ENCODE measurements around the gene TICAM2. TPM values are rescaled to one million over a fixed set of nuclear protein-coding genes. Genes with fewer than 3 reads are reported as not detected.
"Not testable (repeated sequence)": the region's sequence is repeated elsewhere in the genome, so short reads cannot be mapped to it uniquely, and the experiment has no call there.

The TICAM2 gene
- total and polyA plus RNA-seq, 9 of the 15 experiments (the other 6 are each of a cell fraction or from before 2014, with no cell fraction given), result 0.15 to 1.8 (median 0.98) TPM

DNA sequence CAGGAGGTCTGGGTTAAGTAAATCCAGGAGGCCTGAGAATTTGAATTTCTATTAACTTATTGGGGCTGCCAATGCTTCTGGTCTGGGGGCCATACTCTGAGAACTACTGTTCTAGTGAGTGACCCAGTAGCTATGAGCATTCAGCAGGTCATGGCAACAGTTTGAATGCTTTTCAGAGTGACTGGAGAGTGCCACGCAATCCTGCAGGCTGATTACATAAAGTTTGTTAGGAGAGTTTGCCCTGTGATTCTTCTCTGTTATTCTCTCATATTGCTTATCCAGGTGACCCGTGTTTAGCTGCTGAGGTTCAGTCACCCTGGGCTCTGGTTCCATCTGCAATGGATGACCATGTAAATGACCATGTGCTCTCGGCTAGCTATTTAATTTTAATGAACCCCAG lies 45.8 kb upstream of the TICAM2 start (continued):
- TF ChIP-seq, protein P1, sequence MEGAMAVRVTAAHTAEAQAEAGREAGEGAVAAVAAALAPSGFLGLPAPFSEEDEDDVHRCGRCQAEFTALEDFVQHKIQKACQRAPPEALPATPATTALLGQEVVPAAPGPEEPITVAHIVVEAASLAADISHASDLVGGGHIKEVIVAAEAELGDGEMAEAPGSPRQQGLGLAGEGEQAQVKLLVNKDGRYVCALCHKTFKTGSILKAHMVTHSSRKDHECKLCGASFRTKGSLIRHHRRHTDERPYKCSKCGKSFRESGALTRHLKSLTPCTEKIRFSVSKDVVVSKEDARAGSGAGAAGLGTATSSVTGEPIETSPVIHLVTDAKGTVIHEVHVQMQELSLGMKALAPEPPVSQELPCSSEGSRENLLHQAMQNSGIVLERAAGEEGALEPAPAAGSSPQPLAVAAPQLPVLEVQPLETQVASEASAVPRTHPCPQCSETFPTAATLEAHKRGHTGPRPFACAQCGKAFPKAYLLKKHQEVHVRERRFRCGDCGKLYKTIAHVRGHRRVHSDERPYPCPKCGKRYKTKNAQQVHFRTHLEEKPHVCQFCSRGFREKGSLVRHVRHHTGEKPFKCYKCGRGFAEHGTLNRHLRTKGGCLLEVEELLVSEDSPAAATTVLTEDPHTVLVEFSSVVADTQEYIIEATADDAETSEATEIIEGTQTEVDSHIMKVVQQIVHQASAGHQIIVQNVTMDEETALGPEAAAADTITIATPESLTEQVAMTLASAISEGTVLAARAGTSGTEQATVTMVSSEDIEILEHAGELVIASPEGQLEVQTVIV (CRISPR knock-in tag; IDR thresholded peaks at IDR 0.05; ENCODE audit: borderline replicate concordance), result no peak
- TF ChIP-seq, protein P2, sequence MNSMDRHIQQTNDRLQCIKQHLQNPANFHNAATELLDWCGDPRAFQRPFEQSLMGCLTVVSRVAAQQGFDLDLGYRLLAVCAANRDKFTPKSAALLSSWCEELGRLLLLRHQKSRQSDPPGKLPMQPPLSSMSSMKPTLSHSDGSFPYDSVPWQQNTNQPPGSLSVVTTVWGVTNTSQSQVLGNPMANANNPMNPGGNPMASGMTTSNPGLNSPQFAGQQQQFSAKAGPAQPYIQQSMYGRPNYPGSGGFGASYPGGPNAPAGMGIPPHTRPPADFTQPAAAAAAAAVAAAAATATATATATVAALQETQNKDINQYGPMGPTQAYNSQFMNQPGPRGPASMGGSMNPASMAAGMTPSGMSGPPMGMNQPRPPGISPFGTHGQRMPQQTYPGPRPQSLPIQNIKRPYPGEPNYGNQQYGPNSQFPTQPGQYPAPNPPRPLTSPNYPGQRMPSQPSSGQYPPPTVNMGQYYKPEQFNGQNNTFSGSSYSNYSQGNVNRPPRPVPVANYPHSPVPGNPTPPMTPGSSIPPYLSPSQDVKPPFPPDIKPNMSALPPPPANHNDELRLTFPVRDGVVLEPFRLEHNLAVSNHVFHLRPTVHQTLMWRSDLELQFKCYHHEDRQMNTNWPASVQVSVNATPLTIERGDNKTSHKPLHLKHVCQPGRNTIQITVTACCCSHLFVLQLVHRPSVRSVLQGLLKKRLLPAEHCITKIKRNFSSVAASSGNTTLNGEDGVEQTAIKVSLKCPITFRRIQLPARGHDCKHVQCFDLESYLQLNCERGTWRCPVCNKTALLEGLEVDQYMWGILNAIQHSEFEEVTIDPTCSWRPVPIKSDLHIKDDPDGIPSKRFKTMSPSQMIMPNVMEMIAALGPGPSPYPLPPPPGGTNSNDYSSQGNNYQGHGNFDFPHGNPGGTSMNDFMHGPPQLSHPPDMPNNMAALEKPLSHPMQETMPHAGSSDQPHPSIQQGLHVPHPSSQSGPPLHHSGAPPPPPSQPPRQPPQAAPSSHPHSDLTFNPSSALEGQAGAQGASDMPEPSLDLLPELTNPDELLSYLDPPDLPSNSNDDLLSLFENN (IDR thresholded peaks at IDR 0.05; ENCODE audit: low read depth in 2 of 2, low read length in 2 of 2), result no peak
- TF ChIP-seq NR2C1 (IDR thresholded peaks at IDR 0.05), result no peak
- no peak for TF ChIP-seq NR2C1 (tag; IDR thresholded peaks at IDR 0.05)

DNA sequence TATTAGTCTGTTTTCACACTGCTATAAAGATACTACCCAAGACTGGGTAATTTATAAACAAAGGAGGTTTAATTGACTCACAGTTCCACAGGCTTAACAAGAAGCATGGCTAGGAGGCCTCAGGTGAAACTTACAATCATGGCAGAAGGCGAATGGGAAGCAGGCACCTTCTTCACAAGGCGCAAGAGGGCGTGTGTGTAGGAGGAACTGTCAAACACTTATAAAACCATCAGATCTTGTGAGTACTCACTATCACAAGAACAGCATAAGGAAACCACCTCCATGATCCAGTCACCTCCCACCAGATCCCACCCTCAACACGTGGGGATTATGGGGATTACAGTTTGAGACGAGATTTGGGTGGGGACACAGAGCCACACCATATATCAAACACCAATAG lies 43.1 kb upstream of the TICAM2 start:
- intact Hi-C loops (cut with micrococcal nuclease); H4K20me1 ChIP-seq (replicated peaks; ENCODE audit: control insufficient read depth, insufficient read depth, low read length); H3K4me3 ChIP-seq; POLR2A ChIA-PET; H3K9me1 ChIP-seq (ENCODE audit: control insufficient read depth, insufficient read depth, low read length); in situ Hi-C loops (cut with MboI); H3K27me3 ChIP-seq (ENCODE audit: control insufficient read depth in 2 of 2, insufficient read depth in 2 of 2, low read length in 2 of 2); CTCF ChIA-PET (ENCODE audit: low intra/inter-chr PET ratio); FAIRE-seq; BruUV-seq (replicated peaks); H3K4me2 ChIP-seq (ENCODE audit: insufficient read depth, low read length); H3K36me3 ChIP-seq (ENCODE audit: control insufficient read depth, insufficient read depth, low read length); H3K9me3 ChIP-seq (replicated peaks; ENCODE audit: control insufficient read depth, insufficient read depth, low read depth, low read length); DNase-seq (ENCODE audit: extremely low read depth in 1 of 4, low spot score in 3 of 4); H3K9ac ChIP-seq (ENCODE audit: insufficient read depth in 1 of 2, low read depth in 2 of 2, low read length in 2 of 2); H3K4me1 ChIP-seq (replicated peaks in 1 of 2; ENCODE audit: control insufficient read depth in 2 of 2, insufficient read depth in 2 of 2, low read length in 2 of 2); H2AFZ ChIP-seq (ENCODE audit: low read depth, low read length); H3K79me2 ChIP-seq (ENCODE audit: control insufficient read depth, insufficient read depth, low read length); H3K27ac ChIP-seq (ENCODE audit: extremely low read depth, low read depth, low read length): not testable (repeated sequence)
- WGBS (ENCODE audit: insufficient coverage, low coverage, missing lambda C conversion rate), result 0% methylated on average over 5 of the region's 5 CpGs
- TF ChIP-seq, protein P3, sequence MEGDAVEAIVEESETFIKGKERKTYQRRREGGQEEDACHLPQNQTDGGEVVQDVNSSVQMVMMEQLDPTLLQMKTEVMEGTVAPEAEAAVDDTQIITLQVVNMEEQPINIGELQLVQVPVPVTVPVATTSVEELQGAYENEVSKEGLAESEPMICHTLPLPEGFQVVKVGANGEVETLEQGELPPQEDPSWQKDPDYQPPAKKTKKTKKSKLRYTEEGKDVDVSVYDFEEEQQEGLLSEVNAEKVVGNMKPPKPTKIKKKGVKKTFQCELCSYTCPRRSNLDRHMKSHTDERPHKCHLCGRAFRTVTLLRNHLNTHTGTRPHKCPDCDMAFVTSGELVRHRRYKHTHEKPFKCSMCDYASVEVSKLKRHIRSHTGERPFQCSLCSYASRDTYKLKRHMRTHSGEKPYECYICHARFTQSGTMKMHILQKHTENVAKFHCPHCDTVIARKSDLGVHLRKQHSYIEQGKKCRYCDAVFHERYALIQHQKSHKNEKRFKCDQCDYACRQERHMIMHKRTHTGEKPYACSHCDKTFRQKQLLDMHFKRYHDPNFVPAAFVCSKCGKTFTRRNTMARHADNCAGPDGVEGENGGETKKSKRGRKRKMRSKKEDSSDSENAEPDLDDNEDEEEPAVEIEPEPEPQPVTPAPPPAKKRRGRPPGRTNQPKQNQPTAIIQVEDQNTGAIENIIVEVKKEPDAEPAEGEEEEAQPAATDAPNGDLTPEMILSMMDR (IDR thresholded peaks at IDR 0.05 in 2 of 3, conservative IDR thresholded peaks at IDR 0.05 in 1 of 3; ENCODE audit: insufficient read depth in 2 of 3, low read depth in 1 of 3, low read length in 3 of 3), result peak in 2 of 3 experiments; percentile 25 to 28; a peak in 3 of 6 replicates
- 0 out of 2 replicates have a peak, but pooled peaks have one; percentile 5 for TF ChIP-seq SMC3 (conservative IDR thresholded peaks at IDR 0.05; ENCODE audit: insufficient read depth, low read depth, low read length)
- peak in 1 of 2 experiments; percentile 26; a peak in 1 of 4 replicates for TF ChIP-seq RAD21 (CRISPR knock-in tag; conservative IDR thresholded peaks at IDR 0.05 in 1 of 2, IDR thresholded peaks at IDR 0.05 in 1 of 2)
- ATAC-seq, result peak; percentile 68
